Endometrial microvascular endothelial cells (primary cell): ENCODE measurements around the gene DDAH2. TPM values are rescaled to one million over a fixed set of nuclear protein-coding genes. Genes with fewer than 3 reads are reported as not detected.
"Not testable (repeated sequence)": the region's sequence is repeated elsewhere in the genome, so short reads cannot be mapped to it uniquely, and the experiment has no call there.

Source experiments
- in situ Hi-C: cut with HindIII; loops from 2 replicates; pipeline ENCODE4 v1.10.0; 2017; ENCODE audit warnings: low sequenced_read_pairs, low pct_unique_long_range_greater_than_20kb; ENCODE audit errors: inconsistent ontology term
- total RNA-seq: library from RNA; depleted of rRNA; stranded (reverse); fragments of >200 nt; gene quantifications from one replicate; pipeline ENCODE4 v1.2.3, GENCODE V29; 2015; ENCODE audit errors: inconsistent ontology term

Gene DDAH2
- total RNA-seq, 1 donor from 2014 or later: 64.2 TPM

DNA sequence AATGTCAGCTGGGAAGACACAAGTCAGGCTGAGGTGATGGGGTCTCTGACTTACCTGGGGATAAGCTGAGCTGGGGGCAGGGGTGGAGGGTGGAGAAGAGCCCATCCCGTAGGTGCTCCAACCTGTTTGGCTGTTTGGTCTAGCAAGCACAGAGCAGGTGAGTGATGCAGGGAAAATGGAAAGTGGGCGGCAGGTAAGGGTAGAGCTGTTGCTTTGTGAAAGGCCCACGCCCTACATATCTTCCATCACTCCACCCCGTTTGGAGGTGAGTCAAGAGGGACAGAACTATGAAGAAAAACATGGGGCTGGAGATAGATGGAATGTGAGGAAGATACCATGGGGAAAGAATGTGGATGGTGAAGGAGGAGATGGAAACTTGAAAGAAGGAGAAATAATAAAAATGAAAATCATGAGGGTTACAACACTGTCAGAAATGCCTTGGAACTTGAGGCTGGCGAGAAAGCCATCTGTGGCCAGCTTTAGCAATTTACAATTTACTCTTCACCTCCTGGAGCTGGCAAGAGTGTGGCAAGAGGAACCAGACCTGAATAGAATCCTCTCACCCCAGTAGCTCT, 8.8 kb downstream of the DDAH2 start:
- in situ Hi-C loops: no loop called here

DNA sequence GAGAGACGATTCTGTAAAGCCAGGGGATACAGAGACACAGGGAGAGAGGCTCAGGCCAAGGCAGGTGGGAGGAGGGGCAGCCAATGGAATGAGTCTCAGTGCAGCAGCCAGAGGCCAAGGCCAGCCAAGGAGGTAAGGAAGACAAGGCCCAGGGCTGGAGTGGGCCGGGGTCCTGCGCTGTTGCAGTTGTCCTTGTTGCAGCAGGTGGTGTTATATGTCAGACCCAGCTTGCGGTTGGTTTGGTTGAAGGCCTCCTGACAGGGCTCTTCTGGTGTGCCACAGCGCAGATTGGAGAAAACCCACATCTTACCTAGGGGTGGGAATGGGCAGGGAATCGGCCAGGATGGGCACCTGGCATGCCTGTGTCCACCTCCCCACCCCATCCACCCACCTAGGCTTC, 10.1 kb downstream of the DDAH2 start:
- in situ Hi-C loops: no loop called here

DNA sequence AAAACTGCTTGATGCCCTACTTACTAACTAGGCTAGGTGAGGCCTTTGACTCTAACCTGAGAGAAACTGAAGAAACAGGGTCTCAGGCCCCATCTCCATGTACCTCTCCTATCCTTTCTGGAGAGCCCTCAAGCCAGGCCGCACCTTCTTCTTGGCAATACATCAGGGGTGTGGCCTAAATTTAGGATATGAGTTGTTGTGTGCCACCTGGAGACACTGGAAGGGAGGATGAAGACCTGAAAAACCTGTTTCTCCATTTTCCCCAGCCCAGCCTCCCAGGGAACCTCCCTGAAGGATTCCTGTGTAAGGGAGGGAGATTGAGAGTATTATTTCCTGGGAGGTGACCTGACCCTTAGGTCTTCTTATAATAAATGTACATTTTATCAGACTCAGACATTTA, 10.8 kb downstream of the DDAH2 start:
- in situ Hi-C loops: no loop called here

DNA sequence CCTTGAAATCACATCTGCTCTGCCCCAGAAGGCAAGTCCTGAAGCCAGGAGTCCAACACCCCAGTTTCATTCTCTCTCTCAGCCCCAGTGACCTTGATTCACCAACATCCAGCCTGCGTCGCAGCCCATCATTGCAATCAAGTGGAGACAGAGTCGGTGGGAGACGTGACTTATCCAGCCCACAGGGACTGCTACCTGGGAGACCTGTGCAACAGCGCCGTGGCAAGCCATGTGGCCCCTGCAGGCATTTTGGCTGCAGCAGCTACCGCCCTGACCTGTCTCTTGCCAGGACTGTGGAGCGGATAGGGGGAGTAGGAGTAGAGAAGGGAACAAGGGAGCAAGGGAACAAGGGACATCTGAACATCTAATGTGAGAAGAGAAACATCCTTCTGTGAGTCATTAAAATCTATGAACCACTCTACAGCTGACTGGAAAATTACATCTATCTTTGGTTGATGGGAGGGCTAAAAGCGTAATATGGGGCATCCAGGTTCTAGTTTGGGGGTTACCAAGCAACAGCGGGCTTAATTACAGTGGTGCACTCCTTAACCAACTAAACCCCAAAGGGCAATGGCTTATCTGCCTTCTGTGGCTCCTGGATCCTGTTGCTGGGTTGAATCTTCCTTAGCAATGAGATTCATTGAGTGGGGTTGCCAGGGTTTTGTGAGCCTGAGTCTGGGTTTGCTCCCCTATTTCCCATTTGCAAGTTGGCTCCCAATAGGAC, 11.4 kb downstream of the DDAH2 start:
- in situ Hi-C loops: no loop called here

DNA sequence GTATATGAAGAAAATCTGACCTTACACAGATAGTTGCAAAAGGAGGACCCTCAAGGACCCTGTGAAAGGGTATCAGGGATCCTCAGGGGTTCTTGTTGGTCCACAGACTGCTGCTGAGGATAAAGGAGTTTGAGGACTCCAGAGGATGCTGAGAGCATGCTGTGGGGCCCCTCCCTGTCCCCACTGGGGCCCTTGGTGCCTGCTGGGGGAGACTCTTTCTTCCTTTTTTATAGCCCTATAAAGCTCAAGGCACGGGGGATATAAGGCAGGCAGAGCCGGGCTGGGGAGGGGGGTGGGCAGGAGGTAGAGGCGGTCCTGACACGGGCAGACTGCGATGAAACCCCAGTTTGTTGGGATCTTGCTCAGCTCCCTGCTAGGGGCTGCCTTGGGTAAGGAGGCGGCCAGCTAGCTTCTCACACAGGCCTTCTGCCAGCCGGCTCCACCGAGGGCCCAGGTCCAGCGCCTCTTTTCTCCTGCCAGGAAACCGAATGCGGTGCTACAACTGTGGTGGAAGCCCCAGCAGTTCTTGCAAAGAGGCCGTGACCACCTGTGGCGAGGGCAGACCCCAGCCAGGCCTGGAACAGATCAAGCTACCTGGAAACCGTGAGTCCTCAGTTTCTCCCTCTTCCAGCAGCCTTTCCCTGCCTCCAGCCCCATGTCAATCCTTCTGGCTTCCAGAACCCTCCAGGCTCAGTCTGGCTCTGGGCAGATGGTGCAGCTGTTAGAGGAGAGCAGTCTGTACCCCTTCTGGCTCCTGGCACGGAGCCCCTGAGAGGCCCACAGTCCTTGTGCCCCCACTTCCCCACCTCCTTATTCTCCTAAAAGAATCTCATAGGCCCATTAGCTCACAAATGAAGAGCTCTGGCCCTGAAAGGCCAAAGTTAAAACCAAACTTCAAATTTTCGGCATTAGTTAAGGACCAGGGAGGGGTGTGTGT, 13.8 kb downstream of the DDAH2 start, which contains the start of gene LY6G6D:
Gene LY6G6D (plus strand): TSS at position 327 of the 937 bp plus-strand sequence. CDS start 8 bp downstream, at position 335.
- in situ Hi-C loops: no loop called here

DNA sequence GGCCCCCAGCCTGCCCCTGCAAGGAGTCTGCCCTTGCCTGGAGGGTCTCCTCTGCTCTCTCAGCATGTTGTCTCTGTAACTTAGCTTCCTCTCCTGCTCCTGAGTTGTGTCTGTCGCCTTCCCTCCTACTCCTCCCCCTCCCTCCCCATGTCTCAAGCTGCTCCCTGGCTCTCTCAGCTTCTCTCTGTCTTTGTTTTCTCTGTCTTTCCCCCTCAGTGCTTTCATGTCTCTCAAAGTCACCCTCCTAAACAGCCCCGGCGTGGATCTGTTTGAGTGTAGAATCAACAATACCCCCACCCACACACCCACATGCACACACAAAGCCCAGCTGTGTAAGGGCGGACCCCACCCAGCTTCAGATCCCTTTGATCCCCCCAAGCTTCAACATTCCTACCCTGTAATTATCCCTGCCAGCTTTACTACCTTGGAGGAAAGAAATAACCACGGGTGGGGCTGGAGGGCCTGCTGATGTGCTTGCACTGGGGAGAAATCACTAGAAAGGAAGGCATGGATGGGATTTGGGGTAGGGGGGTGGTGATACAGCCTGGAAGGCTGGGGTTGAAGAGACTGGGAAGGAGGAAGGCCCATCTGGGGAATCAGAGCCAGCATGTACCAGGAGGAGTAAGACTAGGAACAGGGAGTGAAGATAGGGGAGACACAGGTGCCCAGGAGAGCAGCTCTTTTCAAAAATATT, 15.0 kb downstream of the DDAH2 start:
- in situ Hi-C loops: no loop called here

DNA sequence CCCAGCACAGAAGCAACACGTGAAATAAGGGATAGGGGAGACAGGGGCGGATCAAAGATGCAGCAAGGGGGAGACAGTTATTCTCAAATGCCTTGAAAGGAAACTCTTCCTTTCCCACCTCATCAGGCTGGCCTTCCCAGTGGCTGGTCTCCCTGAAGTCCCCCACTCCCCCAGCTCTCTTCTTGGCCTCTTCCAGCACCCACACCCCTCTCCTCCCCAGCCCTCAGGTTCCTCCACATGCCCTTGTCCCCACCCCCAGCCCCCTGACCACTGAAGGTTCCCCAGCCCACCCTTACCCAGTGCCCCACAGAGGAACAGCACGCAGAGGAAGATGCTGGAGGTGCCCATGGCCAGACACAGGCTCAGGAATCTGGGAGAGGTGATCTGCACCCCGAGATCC, 15.6 kb downstream of the DDAH2 start:
- in situ Hi-C loops: no loop called here

DNA sequence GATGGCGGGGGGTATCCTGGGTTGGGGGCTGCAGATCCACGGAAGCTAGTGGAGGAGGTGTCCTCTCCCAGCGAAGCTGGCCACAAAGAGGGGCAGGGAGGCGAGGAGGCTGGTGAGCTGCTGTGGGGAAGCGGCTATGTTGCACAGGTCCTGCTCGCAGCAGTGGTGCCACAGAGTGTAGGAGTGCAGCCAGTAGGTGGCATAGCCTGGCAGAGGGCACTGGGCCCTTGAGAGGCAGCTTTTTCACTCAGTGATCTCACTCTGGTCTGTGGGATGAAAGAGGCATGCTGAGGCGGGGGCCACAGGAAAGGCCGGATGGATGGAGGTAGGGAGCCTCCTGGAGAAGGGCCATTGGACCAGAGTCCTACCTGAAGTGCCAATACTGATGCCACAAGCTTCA, 16.8 kb downstream of the DDAH2 start:
- in situ Hi-C loops: no loop called here

DNA sequence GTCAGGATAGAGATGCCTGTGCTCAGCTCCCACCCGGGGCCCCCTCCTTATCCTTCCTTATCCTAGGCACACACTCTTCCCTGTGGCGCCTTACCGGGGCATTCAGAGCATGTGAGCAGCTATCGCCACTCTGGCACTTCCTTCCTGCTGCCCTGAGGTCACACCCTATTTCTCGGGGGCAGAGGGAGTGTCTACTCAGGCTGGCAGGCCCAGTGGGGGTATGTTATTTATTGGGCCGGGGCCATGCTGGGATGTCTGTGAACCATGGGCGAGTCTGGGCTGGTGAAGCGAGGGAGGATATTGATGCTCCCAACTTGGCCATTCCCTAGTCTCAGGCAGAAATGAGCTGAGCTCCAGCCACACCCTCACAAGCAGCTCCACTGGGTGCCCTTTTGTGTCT, 17.9 kb downstream of the DDAH2 start:
- in situ Hi-C loops: no loop called here

DNA sequence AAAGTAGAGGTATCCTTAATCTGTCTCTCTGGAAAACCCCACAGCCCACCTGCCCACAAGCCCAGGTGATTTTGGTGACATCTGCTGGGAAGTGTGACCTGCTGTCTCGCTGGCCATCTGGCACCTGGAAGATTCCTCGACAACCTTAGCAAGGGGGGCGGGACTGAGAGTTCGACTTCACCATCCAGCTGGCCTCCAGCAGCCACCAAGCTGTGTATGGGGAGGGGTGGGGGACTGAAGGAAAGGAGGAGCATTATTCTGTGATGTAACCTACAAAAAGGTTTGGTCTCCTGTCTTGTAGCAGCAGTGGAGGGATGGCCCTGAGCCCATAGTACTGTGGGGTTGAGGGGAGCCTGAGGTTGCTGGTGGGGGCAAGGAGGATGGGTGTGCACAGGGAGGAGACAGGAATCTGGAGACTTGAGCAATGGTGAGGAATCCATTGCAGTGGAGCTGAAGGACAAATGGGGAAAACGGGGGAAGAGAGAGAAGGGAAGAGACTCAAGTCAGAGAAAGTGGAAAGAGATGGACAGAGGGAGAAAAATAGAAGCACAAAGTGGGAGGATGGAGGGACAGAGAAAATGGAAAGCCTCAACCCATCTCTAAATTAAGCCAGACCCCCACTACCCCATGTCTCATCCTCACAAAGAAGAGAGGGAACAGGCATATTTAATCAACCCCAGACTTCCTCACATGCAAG, 18.4 kb downstream of the DDAH2 start:
- in situ Hi-C loops: no loop called here

DNA sequence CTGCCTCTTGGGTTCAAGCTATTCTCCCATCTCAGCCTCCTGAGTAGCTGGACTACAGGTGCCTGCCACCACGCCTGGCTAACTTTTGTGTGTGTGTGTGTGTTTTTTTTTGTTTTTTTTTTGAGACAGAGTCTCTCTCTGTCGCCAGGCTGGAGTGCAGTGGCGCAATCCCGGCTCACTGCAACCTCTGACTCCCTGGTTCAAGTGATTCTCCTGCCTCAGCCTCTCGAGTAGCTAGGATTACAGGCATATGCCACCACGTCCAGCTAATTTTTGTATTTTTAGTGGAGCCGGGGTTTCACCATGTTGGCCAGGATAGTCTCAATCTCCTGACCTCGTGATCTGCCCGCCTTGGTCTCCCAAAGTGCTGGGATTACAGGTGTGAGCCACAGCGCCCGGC, 19.9 kb downstream of the DDAH2 start:
- in situ Hi-C loops: not testable (repeated sequence)

DNA sequence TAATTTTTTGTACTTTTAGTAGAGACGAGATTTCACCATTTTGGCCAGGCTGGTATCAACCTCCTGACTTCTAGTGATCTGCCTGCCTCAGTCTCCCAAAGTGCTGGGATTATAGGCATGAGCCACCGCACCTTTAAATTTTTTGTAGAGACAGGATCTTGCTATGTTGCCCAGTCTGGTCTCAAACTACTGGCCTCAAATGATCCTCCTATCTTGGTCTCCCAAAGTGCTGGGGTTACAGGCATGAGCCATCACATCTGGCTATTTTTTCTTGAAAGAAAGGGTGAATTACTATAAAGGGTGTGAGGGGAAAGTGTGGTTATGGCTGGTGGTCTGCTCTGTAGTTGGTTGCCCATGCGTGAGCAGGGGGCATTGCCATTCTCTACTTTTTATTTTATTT, 20.9 kb downstream of the DDAH2 start:
- in situ Hi-C loops: no loop called here

DNA sequence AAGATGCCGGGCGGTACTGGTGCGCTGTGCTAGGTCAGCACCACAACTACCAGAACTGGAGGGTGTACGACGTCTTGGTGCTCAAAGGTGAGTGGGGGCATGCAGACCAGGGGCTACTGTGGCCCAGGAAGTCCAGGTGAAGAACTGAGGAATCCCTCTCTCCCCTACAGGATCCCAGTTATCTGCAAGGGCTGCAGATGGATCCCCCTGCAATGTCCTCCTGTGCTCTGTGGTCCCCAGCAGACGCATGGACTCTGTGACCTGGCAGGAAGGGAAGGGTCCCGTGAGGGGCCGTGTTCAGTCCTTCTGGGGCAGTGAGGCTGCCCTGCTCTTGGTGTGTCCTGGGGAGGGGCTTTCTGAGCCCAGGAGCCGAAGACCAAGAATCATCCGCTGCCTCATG, 21.4 kb downstream of the DDAH2 start:
- in situ Hi-C loops: no loop called here

DNA sequence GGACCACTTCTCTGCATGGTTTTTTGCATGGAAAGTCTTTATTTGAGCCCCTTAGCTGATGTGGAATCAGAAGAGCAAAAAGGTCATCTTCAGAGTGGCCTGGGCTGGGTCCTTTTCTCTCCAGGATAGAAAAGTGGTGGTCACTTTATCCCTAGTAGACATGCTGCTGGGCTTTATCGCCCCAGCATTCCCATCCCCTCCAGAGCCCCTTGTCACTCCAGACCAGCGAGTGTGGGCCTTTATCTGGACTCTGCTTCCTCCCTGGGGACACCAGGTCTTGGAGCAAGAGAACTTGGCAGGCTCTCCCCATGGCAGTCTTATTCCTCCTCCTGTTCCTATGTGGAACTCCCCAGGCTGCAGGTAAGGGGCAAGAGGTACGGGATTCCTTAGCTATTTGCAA, 22.5 kb downstream of the DDAH2 start, which contains the start of gene LY6G6F:
Gene LY6G6F (plus strand): TSS at position 268 of the 400 bp plus-strand sequence. CDS start 41 bp downstream, at position 309.
- in situ Hi-C loops: no loop called here

DNA sequence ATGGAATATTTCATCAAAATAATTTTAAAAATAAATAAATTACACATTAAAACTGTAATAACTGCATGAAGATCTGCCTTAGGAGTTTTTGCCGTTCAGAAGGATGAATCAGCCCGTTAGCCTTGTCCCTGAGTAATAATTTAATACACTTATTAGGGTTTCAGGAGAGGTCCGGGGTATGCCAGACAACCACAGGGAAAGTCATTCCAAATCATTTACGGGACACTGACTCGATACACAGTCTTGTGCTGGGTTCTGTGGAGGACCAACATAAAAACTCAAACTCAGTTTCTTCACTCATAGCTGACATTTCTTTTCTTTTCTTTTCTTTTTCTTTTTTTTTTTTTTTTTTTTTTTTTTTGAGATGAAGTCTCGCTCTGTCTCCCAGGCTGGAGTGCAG, 23.2 kb downstream of the DDAH2 start:
- in situ Hi-C loops: no loop called here

DNA sequence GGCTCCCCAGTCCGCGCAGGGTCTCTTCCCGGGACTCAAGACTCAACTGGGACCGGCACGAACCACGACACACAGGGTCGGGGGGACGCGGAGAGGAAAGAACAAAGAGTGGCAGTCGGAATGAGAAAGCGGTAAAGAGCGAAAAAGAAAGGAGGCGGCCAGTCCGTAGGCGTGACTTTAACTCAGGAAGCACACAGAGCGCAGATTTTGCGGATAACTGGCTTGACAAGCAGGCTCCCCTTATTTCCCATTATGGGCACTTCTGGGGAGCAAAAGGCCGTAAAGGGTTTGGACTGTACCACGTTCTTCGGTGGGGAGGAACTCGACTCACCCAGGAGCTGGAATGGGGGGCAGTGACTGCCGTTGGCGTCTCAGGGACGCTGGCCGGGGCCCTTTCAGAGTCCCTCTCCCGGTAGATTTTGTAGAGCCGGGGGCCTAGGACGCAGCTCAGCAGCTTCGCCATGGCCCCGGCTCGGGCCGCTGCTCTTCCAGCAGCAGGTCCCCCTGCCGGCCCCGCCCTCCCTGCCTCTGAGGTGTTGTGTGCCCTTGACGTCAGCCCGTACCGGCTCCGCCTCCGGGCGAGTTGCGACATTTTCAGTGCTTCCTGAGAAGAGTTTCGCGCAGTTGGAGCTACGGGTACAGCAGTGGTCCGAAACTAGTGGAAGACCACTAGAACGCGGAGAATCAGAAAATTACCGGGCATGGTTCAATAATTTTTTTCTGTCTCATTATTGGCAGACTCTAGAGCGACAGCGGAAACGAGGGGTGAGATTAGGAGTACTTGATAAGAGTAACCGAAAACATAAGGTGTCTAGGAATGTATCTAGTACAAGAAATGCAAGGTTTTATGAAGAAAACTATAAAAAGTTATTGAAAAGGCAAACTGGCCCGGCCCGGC, 26.0 kb downstream of the DDAH2 start, which contains the start of gene ABHD16A:
Gene ABHD16A (minus strand): TSS at position 506 of the 898 bp plus-strand sequence. CDS start 43 bp downstream, at position 463.
- in situ Hi-C loops: no loop called here

DNA sequence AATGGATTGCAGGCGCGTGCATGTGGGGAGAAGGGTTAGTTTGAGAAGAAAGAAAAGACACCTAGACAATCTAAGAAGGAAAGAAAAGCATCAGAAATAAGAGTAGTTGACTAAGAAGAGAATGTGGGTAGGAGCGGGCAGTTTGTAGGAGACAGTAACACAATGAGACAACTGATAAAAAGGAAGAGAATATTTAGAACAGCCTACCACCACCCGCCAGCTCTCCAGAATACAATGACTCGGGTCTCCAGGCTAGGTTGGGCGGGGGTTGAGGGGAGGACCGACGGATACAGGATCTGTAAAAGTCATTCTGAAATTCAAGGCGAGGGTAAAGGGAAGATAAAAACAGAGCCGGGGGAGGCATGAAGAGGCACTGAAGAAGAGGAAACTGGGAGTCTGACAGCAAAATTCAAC, 26.7 kb downstream of the DDAH2 start:
- in situ Hi-C loops: no loop called here
